ENCODE measurements around the gene ALCAM. TPM values are rescaled to one million over a fixed set of nuclear protein-coding genes. Genes with fewer than 3 reads are reported as not detected.

ALCAM gene
- polyA plus RNA-seq, 1 experiment: 275 TPM

DNA sequence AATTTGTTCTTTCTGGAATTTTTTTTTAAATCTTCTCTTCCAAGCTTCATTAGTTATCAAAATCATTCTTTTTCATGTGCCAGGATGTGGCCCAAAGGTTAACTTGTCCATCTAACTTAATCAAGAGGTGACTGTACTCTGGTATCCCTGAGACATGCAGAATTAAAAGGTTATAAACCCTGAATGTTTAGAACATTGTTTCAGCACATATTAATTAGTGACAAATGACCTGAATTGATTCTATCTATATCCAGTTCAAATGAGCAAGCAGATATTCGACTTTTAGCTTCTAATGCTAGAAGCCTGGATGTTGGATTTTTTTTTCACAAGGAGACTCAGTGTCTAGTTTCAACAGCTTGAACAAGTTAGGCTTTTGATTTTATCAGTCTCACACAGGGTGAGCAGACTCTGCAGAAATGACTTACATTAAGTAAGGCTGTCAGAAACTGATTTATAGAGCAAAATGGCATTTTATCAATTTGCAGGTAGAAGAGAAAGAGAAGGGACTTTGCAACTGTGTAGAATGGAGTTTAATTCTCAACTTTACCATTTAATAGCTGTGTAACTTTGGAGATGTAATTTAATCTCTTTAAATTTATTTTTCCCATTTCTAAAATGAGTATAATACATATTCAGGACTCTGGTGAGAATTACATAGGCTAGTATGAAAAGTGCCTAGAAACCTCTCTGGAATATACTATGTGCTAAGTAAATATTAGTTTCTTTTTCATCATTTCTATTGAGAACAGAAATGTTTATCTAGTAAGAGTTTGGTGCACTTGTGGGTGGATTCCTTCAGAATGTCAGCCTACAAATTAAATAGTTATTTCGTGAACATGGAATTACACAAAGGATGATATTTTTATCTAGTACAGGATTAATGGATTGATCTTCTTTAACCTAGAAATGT, 100.0 kb downstream of the ALCAM start:
- ChIA-PET POLR2A (no interaction called here), CTCF (no interaction called here)
- no peak overlapping the region for H3K27ac ChIP-seq (ENCODE audit: low read depth, low read length)
- no peaks in the 10 kb centered on the region for H3K27me3 ChIP-seq (ENCODE audit: control insufficient read depth, insufficient read depth, low read length)
- DNase-seq (ENCODE audit: low read depth, low spot score): no peak
- H3K4me3 ChIP-seq (ENCODE audit: low read depth, low read length): no peak overlapping the region
- no peaks in the 10 kb centered on the region for H3K9me3 ChIP-seq (ENCODE audit: control insufficient read depth, insufficient read depth, low read length)
- TF ChIP-seq, protein P1, sequence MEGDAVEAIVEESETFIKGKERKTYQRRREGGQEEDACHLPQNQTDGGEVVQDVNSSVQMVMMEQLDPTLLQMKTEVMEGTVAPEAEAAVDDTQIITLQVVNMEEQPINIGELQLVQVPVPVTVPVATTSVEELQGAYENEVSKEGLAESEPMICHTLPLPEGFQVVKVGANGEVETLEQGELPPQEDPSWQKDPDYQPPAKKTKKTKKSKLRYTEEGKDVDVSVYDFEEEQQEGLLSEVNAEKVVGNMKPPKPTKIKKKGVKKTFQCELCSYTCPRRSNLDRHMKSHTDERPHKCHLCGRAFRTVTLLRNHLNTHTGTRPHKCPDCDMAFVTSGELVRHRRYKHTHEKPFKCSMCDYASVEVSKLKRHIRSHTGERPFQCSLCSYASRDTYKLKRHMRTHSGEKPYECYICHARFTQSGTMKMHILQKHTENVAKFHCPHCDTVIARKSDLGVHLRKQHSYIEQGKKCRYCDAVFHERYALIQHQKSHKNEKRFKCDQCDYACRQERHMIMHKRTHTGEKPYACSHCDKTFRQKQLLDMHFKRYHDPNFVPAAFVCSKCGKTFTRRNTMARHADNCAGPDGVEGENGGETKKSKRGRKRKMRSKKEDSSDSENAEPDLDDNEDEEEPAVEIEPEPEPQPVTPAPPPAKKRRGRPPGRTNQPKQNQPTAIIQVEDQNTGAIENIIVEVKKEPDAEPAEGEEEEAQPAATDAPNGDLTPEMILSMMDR (IDR thresholded peaks at IDR 0.05; ENCODE audit: low read depth, low read length): no peak

DNA sequence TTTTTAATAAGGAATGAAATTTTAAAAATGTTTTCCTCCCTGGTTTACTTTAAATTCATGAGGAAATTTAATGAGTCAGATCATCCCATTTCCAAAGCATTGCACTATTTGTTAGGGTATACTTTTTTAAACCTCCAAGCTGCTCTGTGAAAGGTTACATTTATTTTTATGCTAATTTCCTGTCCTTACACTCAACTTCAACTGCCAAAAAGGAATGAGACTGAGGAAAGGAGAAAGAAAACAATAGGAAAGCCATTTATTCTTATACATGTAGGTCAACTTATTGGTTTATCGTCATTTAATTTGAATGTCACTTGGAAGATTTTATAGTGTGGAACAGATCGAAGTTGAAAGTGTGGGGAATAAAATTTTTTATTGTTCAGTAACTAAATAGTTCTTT, 104.1 kb downstream of the ALCAM start:
- Histone ChIP-seq H3K4me3 (ENCODE audit: low read depth, low read length) (no peak overlapping the region), H3K27ac (ENCODE audit: low read depth, low read length) (no peak overlapping the region), H3K9me3 (ENCODE audit: control insufficient read depth, insufficient read depth, low read length) (no peaks in the 10 kb centered on the region), H3K27me3 (ENCODE audit: control insufficient read depth, insufficient read depth, low read length) (no peaks in the 10 kb centered on the region)
- DNase-seq (ENCODE audit: low read depth, low spot score): no peak
- TF ChIP-seq, protein P1 (IDR thresholded peaks at IDR 0.05; ENCODE audit: low read depth, low read length): no peak
- ChIA-PET POLR2A (no interaction called here), CTCF (no interaction called here)

DNA sequence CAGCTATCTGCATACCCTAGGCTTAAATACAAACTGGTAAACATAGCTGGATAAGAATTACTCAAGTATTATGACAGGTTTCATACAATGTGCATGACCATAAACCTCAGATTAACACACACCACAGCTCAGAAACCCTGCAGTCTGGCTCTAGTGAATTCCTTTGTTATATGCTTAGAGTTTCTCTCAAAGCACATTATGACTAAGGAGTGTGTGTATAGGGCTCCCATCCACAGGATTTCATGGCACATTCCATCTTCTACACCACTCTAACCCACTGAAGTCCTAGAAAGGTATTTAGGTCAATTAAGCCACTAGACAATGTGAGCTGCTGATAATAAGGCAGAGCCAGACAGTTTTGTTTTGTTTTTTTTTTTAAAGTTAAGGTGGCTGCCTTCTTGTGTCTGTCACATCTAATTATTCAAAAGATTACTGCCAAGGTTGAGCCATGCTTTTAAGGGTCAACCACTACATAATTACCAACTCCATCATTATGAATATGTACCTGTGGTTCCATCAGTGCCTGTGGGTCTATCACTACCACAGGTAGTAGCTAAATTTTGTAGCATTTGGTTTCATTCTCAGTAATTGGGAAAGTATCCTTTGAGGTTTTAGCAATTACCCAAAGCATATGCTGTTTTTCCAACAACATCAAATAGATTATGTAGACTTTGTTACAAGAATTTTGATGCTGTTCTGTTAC, 107.0 kb downstream of the ALCAM start:
- CTCF ChIA-PET: no interaction called here
- H3K27ac ChIP-seq (ENCODE audit: low read depth, low read length): no peak overlapping the region

DNA sequence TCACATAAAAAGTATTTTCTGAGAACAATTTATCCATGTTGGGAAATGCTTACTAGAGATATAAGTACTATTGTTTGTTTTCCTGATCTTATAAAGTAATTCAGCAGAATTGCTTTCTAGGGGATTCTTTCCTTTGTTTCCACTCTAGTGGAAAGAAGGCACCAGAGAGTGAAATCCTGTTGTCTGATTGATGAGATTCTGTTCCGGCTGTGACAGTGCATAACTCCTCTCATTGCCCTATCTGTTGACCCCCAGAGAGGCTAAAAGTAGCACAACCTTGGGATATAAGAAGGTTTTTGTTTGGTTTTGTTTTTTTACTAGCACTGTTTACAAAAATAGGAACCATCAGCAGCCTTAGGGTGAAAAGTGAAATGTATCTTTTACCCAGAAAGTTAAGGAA, 114.1 kb downstream of the ALCAM start:
- no peak for DNase-seq (ENCODE audit: low read depth, low spot score)
- Histone ChIP-seq H3K9me3 (ENCODE audit: control insufficient read depth, insufficient read depth, low read length) (no peaks in the 10 kb centered on the region), H3K27ac (ENCODE audit: low read depth, low read length) (no peak overlapping the region), H3K27me3 (ENCODE audit: control insufficient read depth, insufficient read depth, low read length) (no peaks in the 10 kb centered on the region), H3K4me3 (ENCODE audit: low read depth, low read length) (no peak overlapping the region)
- CTCF ChIA-PET: interaction anchor here (0.6 kb wide), 1 partner anchor 354 kb away, joined by 3 read pairs; no protein-coding TSS in a partner anchor
- TF ChIP-seq, protein P1 (IDR thresholded peaks at IDR 0.05; ENCODE audit: low read depth, low read length): no peak
- POLR2A ChIA-PET: no interaction called here

More for the DNA sequence above, 107.0 kb downstream of the ALCAM start:
- TF ChIP-seq, protein P1 (IDR thresholded peaks at IDR 0.05; ENCODE audit: low read depth, low read length): no peak
- POLR2A ChIA-PET: no interaction called here
- H3K27me3 ChIP-seq (ENCODE audit: control insufficient read depth, insufficient read depth, low read length): no peaks in the 10 kb centered on the region
- no peak overlapping the region for H3K4me3 ChIP-seq (ENCODE audit: low read depth, low read length)
- no peaks in the 10 kb centered on the region for H3K9me3 ChIP-seq (ENCODE audit: control insufficient read depth, insufficient read depth, low read length)
- DNase-seq (ENCODE audit: low read depth, low spot score): peak; percentile 48

DNA sequence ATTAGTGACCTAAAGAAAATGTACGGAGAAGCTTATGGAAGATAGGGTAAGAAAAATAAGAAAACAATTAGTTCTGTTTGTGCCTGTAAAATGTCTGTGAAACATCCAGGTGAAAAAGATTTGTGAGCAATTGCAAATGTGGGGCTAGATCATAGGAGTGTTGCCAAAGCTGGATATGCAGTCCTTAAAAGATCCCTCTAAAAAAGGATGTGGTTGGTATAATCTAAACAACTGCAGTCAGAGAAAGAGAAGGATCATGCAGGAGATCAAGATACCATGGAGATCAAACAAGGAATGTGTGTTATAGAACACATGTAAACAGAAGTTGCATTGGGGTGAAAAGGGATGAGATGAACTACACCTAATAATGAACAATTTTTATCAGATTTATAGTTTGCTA, 116.8 kb downstream of the ALCAM start:
- Histone ChIP-seq H3K4me3 (ENCODE audit: low read depth, low read length) (no peak overlapping the region), H3K27ac (ENCODE audit: low read depth, low read length) (no peak overlapping the region), H3K27me3 (ENCODE audit: control insufficient read depth, insufficient read depth, low read length) (no peaks in the 10 kb centered on the region), H3K9me3 (ENCODE audit: control insufficient read depth, insufficient read depth, low read length) (peaks cover 2% of the 10 kb centered on the region; the same call in 1 of the 2 replicates)
- DNase-seq (ENCODE audit: low read depth, low spot score): no peak
- ChIA-PET POLR2A (no interaction called here), CTCF (no interaction called here)
- TF ChIP-seq, protein P1 (IDR thresholded peaks at IDR 0.05; ENCODE audit: low read depth, low read length): no peak
